Keratinocyte (primary cell): ENCODE measurements around the gene ZNF593OS. TPM values are rescaled to one million over a fixed set of nuclear protein-coding genes. Genes with fewer than 3 reads are reported as not detected.

Experiments
- DNase-seq: peaks from one replicate; pipeline ENCODE4 v3.0.0-alpha.2; 2011; ENCODE audit warnings: low read depth, missing footprints, low spot score
- FAIRE-seq: peaks from 2 replicates; lab custom pipeline; 2011; peaks lifted over from hg19 to GRCh38; lab: Jason Lieb, UNC
- H2AFZ ChIP-seq: 2 replicates; pipeline ENCODE4 v1.6.0; 2012; ENCODE audit warnings: low read length, control low read depth, inconsistent platforms; ENCODE audit not compliant: control insufficient read depth
- H3K27ac ChIP-seq: 2 replicates; pipeline ENCODE4 v1.5.1; 2011; ENCODE audit warnings: low read length; ENCODE audit not compliant: control insufficient read depth, insufficient read depth
- H3K27me3 ChIP-seq: 3 replicates; pipeline ENCODE4 v1.6.0; 2011; ENCODE audit warnings: low read length; ENCODE audit not compliant: control insufficient read depth, insufficient read depth; ENCODE audit errors: extremely low read depth
- H3K36me3 ChIP-seq, 2 experiments: 2 replicates in 1 of 2; 3 replicates in 1 of 2; pipeline ENCODE4 v1.5.1; 2011; ENCODE audit warnings: low read length in 2 of 2, mild to moderate bottlenecking in 1 of 2; ENCODE audit not compliant: control insufficient read depth in 2 of 2, insufficient read depth in 2 of 2; ENCODE audit errors: extremely low read depth in 1 of 2
- H3K4me1 ChIP-seq: 3 replicates; pipeline ENCODE4 v1.5.1; 2011; ENCODE audit warnings: low read length; ENCODE audit not compliant: control insufficient read depth, insufficient read depth; ENCODE audit errors: extremely low read depth
- H3K4me2 ChIP-seq: 3 replicates; pipeline ENCODE4 v1.6.0; 2011; ENCODE audit warnings: low read depth, low read length; ENCODE audit not compliant: control insufficient read depth, insufficient read depth; ENCODE audit errors: extremely low read depth
- H3K4me3 ChIP-seq, 3 experiments: fragments of 200-600 bp in 1 of 3; sonication (generic) in 1 of 3; 2 replicates in 2 of 3; 3 replicates in 1 of 3; pipeline ENCODE4 v1.5.1; 2011 to 2016; ENCODE audit warnings: low read length in 3 of 3, mild to moderate bottlenecking in 3 of 3, control low read depth in 2 of 3, inconsistent platforms in 1 of 3, low read depth in 1 of 3, mixed read lengths in 1 of 3, mixed run types in 1 of 3, moderate library complexity in 1 of 3; ENCODE audit not compliant: control insufficient read depth in 2 of 3, insufficient read depth in 2 of 3; ENCODE audit errors: extremely low read depth in 1 of 3
- H3K79me2 ChIP-seq: 2 replicates; pipeline ENCODE4 v1.6.0; 2012; ENCODE audit warnings: low read length; ENCODE audit not compliant: control insufficient read depth, insufficient read depth
- H3K9ac ChIP-seq: 3 replicates; pipeline ENCODE4 v1.6.0; 2011; ENCODE audit warnings: low read length; ENCODE audit not compliant: control insufficient read depth, insufficient read depth; ENCODE audit errors: extremely low read depth
- H3K9me1 ChIP-seq: 3 replicates; pipeline ENCODE4 v1.6.0; 2011; ENCODE audit warnings: low read length; ENCODE audit not compliant: control insufficient read depth, insufficient read depth; ENCODE audit errors: extremely low read depth
- H3K9me3 ChIP-seq: 2 replicates; pipeline ENCODE4 v1.5.1; 2012; ENCODE audit warnings: low read depth, low read length; ENCODE audit not compliant: control insufficient read depth
- H4K20me1 ChIP-seq: 3 replicates; pipeline ENCODE4 v1.6.0; 2011; ENCODE audit warnings: low read length; ENCODE audit not compliant: control insufficient read depth, insufficient read depth; ENCODE audit errors: extremely low read depth
- EZH2 ChIP-seq: IDR thresholded peaks from one replicate; pipeline ENCODE4 v1.6.1; 2012; ENCODE audit warnings: inconsistent platforms, mild to moderate bottlenecking, low read length, moderate library complexity
- dilution Hi-C: fragments of 300-500 bp; cut with MboI; formaldehyde crosslinking; loops from one replicate; pipeline ENCODE4 v1.7.0; 2020; ENCODE audit warnings: low sequenced_read_pairs; ENCODE audit not compliant: extremely low pct_ligation_motif_present
- polyA plus RNA-seq, 5 experiments: library from polyadenylated mRNA; depleted of rRNA in 3 of 5; stranded (reverse) in 3 of 5; stranded (forward) in 1 of 5; unstranded in 1 of 5; fragments of >200 nt; gene quantifications; 1 replicate in 1 of 5; 2 replicates in 3 of 5; 3 replicates in 1 of 5; pipeline versions ENCODE4 v1.2.1 to v1.2.3, GENCODE V29; 2011 to 2012; ENCODE audit warnings: missing spikeins in 2 of 5, low read depth in 1 of 5, low replicate concordance in 1 of 5
- TF ChIP-seq, protein P1 (sequence below), 3 experiments: IDR thresholded peaks in 1 of 3; conservative IDR thresholded peaks in 1 of 3; optimal IDR thresholded peaks in 1 of 3; 2 replicates in 2 of 3; 3 replicates in 1 of 3; pipeline versions ENCODE3 to v1.5.1; 2011; ENCODE audit warnings: low read length in 3 of 3, mild to moderate bottlenecking in 3 of 3, moderate library complexity in 2 of 3, control low read depth in 1 of 3, inconsistent platforms in 1 of 3; ENCODE audit not compliant: insufficient read depth in 2 of 3; ENCODE audit errors: extremely low read depth in 1 of 3

ZNF593OS gene
- polyA plus RNA-seq, 1 donor (not counting 4 experiments of a cell fraction or from before 2014, with no cell fraction given): not detected

GRCh38 chr1:26212726-26213125 lies 41.1 kb upstream of the ZNF593OS start:
- Histone ChIP-seq H3K27ac (no peak overlapping the region), H3K4me2 (no peak overlapping the region), H3K4me3 (no peak overlapping the region), H3K4me1 (no peaks in the 10 kb centered on the region), H4K20me1 (no peaks in the 10 kb centered on the region), H2AFZ (no peak overlapping the region), H3K9me1 (no peaks in the 10 kb centered on the region), H3K79me2 (no peaks in the 10 kb centered on the region), H3K27me3 (no peaks in the 10 kb centered on the region), H3K9ac (no peak overlapping the region), H3K9me3 (no peaks in the 10 kb centered on the region), H3K36me3 (no peaks in the 10 kb centered on the region)
- dilution Hi-C loops: no loop called here
- FAIRE-seq: no peak
- DNase-seq: no peak
- no peak for TF ChIP-seq EZH2
- TF ChIP-seq, protein P1, sequence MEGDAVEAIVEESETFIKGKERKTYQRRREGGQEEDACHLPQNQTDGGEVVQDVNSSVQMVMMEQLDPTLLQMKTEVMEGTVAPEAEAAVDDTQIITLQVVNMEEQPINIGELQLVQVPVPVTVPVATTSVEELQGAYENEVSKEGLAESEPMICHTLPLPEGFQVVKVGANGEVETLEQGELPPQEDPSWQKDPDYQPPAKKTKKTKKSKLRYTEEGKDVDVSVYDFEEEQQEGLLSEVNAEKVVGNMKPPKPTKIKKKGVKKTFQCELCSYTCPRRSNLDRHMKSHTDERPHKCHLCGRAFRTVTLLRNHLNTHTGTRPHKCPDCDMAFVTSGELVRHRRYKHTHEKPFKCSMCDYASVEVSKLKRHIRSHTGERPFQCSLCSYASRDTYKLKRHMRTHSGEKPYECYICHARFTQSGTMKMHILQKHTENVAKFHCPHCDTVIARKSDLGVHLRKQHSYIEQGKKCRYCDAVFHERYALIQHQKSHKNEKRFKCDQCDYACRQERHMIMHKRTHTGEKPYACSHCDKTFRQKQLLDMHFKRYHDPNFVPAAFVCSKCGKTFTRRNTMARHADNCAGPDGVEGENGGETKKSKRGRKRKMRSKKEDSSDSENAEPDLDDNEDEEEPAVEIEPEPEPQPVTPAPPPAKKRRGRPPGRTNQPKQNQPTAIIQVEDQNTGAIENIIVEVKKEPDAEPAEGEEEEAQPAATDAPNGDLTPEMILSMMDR (optimal IDR thresholded peaks at IDR 0.05 in 1 of 3, IDR thresholded peaks at IDR 0.05 in 1 of 3, conservative IDR thresholded peaks at IDR 0.05 in 1 of 3; ENCODE audit: extremely low read depth in 1 of 3, insufficient read depth in 2 of 3, low read length in 3 of 3): no peak

DNA sequence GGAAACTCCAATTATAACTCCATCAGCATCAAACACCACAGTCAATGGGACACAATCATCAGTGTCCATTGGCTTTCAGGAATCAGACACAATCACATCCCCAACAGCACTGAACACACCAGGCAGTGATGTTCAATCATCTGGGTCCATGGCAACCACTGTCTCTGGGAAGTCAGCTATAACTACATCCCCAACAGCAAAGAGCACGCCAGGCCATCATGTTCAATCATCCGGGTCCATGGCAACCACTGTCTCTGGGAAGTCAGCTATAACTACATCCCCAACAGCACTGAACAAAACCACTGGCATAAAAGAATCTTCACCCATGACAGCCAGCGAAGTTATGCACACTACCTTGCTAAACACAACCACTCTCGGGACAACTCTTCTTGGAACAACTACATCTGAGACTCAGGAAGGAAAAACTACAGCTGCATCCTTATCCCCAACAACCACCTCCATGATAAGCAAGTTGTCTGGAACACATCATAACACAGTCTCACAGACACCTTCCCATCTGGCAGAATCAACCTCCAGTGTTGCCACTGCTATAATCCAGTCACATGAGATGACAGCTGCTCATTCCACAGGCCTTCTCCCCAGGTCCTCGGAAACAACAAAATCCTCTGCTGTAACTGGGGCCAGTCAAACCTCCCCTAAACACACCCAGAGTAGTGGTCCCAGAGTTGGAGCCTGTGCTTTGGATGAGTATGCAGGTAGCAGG lies 38.7 kb upstream of the ZNF593OS start:
- H3K9me1 ChIP-seq: no peaks in the 10 kb centered on the region
- TF ChIP-seq, protein P1 (optimal IDR thresholded peaks at IDR 0.05 in 1 of 3, IDR thresholded peaks at IDR 0.05 in 1 of 3, conservative IDR thresholded peaks at IDR 0.05 in 1 of 3; ENCODE audit: extremely low read depth in 1 of 3, insufficient read depth in 2 of 3, low read length in 3 of 3): no peak
- no peak for TF ChIP-seq EZH2
- no peak for DNase-seq
- H3K4me1 ChIP-seq: no peaks in the 10 kb centered on the region
- no peaks in the 10 kb centered on the region for H3K27me3 ChIP-seq
- no peak overlapping the region for H3K27ac ChIP-seq
- FAIRE-seq: no peak
- H3K4me2 ChIP-seq: no peak overlapping the region
- no peak overlapping the region for H3K4me3 ChIP-seq
- H3K79me2 ChIP-seq: no peaks in the 10 kb centered on the region
- no peak overlapping the region for H3K9ac ChIP-seq
- H4K20me1 ChIP-seq: no peaks in the 10 kb centered on the region
- H2AFZ ChIP-seq: no peak overlapping the region
- H3K9me3 ChIP-seq: no peaks in the 10 kb centered on the region
- no peaks in the 10 kb centered on the region for H3K36me3 ChIP-seq
- dilution Hi-C loops: no loop called here
